ENCODE measurements around the gene GPC5. TPM values are rescaled to one million over a fixed set of nuclear protein-coding genes. Genes with fewer than 3 reads are reported as not detected.

Gene GPC5
- total and polyA plus RNA-seq, 9 donors, result 0.10 to 1.5 (median 0.38) TPM

DNA sequence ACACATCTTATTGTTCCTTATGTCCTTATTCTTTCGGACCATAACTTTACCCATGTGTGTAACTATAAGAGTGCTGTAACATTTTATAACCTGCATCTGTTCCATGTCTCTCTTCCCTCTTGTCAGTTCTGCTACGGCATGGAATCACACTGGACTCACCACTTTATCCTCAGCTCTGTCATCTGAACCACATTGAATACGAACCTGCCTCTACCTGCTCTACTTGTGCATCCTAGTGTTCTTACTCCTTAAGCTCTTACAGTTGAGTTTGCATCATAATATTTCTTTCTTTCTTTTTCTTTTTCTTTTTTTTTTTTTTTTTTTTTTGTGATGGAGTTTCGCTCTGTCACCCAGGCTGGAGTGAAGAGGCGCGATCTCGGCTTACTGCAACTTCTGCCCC, 180.9 kb downstream of the GPC5 start:
- intact Hi-C loops (cut with DNase I), result no loop called here
- 88% methylated on average over 7 of the region's 7 CpGs for WGBS, 3 donors
- Histone ChIP-seq H3K4me3 (no peak overlapping the region), H3K27ac (no peak overlapping the region), H3K9me3 (no peaks in the 10 kb centered on the region), H3K27me3 (no peaks in the 10 kb centered on the region), H3K36me3 (no peaks in the 10 kb centered on the region), H3K4me1 (ENCODE audit: insufficient read depth) (no peaks in the 10 kb centered on the region)
- TF ChIP-seq POLR2A (IDR thresholded peaks at IDR 0.05) (no peak), EP300 (IDR thresholded peaks at IDR 0.05) (no peak), CTCF (IDR thresholded peaks at IDR 0.05) (no peak)
- no peak for DNase-seq

DNA sequence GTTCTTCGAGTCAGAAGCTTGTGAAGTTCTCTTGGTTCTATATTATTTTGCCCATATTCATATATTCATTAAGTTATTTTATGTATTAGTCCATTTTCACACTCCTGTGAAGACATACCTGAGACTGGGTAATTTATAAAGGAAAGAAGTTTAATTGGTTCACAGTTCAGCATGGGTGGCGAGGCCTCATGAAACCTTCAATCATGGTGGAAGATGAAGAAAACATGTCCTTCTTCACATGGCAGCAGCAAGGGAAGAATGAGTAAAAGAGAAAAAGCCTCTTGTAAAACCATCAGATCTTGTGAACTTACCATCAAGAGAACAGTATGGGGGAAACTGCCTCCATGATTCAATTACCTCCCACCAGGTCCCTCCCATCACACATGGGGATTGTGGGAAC, 182.3 kb downstream of the GPC5 start:
- no peak for DNase-seq
- WGBS, 3 donors, result 82 to 89% (median 83%) methylated on average over 2 of the region's 2 CpGs
- Histone ChIP-seq H3K4me3 (no peak overlapping the region), H3K9me3 (no peaks in the 10 kb centered on the region), H3K36me3 (no peaks in the 10 kb centered on the region), H3K4me1 (ENCODE audit: insufficient read depth) (no peaks in the 10 kb centered on the region), H3K27me3 (no peaks in the 10 kb centered on the region), H3K27ac (no peak overlapping the region)
- intact Hi-C loops (cut with DNase I), result no loop called here
- TF ChIP-seq CTCF (IDR thresholded peaks at IDR 0.05) (no peak), EP300 (IDR thresholded peaks at IDR 0.05) (no peak), POLR2A (IDR thresholded peaks at IDR 0.05) (no peak)

DNA sequence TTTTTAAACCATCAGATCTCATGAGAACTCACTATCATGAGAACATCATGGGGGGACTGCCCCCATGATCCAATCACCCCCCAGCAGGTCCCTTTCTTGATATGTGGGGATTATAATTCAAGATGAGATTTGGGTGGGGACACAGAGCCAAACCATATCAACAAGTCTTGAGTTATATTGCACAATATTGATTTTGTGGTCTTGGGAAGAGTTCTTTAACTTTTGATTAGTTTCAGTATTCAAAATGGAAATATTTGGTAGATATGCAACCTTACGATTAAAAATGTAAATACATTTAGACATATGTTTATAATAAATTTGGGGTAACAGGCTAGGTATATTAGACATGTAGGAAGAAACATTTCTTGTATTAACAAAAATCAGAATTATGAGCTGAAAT, 188.2 kb downstream of the GPC5 start:
- intact Hi-C loops (cut with DNase I), result no loop called here
- Histone ChIP-seq H3K4me1 (ENCODE audit: insufficient read depth) (no peaks in the 10 kb centered on the region), H3K9me3 (no peaks in the 10 kb centered on the region)

GRCh38 chr13:91588541-91588940, 190.1 kb downstream of the GPC5 start:
- H3K27me3 ChIP-seq, result no peaks in the 10 kb centered on the region

More for the DNA sequence above, 188.2 kb downstream of the GPC5 start:
- DNase-seq, result no peak
- TF ChIP-seq POLR2A (IDR thresholded peaks at IDR 0.05), result no peak
- no peak for TF ChIP-seq EP300 (IDR thresholded peaks at IDR 0.05)
- no peak for TF ChIP-seq CTCF (IDR thresholded peaks at IDR 0.05)
- Histone ChIP-seq H3K4me3 (no peak overlapping the region), H3K36me3 (no peaks in the 10 kb centered on the region), H3K27ac (no peak overlapping the region), H3K27me3 (no peaks in the 10 kb centered on the region)
- WGBS, 3 donors, result 85 to 90% (median 88%) methylated on average over 1 of the region's 1 CpG

More at GRCh38 chr13:91588541-91588940, 190.1 kb downstream of the GPC5 start:
- H3K4me3 ChIP-seq, result no peak overlapping the region
- no peaks in the 10 kb centered on the region for H3K9me3 ChIP-seq
- no peaks in the 10 kb centered on the region for H3K36me3 ChIP-seq
- H3K27ac ChIP-seq, result no peak overlapping the region
- intact Hi-C loops (cut with DNase I), result no loop called here
- no peak for DNase-seq
- no peak for TF ChIP-seq CTCF (IDR thresholded peaks at IDR 0.05)
- TF ChIP-seq POLR2A (IDR thresholded peaks at IDR 0.05), result no peak
- TF ChIP-seq EP300 (IDR thresholded peaks at IDR 0.05), result no peak
- no peaks in the 10 kb centered on the region for H3K4me1 ChIP-seq (ENCODE audit: insufficient read depth)

Measured in ovary (tissue), 9 donors.